GM12873 (cell line): ENCODE data around the gene ANAPC4.

Experiments used
- TF ChIP-seq, protein P1 (sequence below): IDR thresholded peaks from 2 replicates; pipeline ENCODE4 v1.5.1; 2012; ENCODE audit warnings: low read depth, mild to moderate bottlenecking, moderate library complexity, low read length, control low read depth; ENCODE audit not compliant: insufficient read depth; ENCODE audit errors: missing control alignments

The ANAPC4 gene

DNA sequence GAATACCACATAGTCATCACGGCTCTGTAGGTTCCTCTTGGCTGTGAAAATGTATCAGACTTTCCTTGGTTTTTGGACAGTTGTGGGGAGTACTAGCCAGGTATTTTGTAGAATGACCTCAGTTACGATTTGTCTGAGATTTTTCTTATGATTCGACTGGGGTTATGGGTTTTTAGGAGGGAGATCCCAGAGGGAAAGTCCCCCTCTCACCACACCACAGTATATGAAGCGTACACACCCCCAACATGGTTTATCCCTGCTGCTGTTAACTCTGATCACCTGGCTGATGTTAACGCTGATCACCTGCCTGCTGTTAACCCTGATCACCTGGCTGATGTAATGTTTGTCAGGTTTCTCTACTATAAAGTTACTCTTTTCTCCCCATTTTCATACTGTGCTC, 72.6 kb downstream of the ANAPC4 start:
- TF ChIP-seq, protein P1, sequence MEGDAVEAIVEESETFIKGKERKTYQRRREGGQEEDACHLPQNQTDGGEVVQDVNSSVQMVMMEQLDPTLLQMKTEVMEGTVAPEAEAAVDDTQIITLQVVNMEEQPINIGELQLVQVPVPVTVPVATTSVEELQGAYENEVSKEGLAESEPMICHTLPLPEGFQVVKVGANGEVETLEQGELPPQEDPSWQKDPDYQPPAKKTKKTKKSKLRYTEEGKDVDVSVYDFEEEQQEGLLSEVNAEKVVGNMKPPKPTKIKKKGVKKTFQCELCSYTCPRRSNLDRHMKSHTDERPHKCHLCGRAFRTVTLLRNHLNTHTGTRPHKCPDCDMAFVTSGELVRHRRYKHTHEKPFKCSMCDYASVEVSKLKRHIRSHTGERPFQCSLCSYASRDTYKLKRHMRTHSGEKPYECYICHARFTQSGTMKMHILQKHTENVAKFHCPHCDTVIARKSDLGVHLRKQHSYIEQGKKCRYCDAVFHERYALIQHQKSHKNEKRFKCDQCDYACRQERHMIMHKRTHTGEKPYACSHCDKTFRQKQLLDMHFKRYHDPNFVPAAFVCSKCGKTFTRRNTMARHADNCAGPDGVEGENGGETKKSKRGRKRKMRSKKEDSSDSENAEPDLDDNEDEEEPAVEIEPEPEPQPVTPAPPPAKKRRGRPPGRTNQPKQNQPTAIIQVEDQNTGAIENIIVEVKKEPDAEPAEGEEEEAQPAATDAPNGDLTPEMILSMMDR, result no peak

DNA sequence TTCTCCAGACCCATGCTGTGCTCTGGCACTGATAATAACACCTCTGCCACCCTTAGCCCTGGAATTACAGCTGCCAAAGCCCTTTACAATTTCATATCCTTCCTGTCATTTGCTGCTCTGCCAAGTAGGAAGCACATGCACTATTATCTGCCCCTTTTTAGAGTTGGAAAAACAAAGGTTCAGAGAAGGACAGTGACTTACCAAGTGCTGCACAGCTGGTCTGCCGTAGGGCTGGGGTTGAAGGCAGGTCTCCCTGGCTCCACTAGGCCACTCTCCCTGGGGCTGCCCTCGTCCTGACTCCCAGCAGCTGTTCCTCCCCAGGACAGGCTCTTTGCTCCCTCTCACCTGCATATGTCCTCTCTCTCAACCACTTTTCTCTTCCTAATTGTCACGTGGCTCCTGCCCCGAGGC, 73.4 kb downstream of the ANAPC4 start:
- TF ChIP-seq, protein P1, result no peak

DNA sequence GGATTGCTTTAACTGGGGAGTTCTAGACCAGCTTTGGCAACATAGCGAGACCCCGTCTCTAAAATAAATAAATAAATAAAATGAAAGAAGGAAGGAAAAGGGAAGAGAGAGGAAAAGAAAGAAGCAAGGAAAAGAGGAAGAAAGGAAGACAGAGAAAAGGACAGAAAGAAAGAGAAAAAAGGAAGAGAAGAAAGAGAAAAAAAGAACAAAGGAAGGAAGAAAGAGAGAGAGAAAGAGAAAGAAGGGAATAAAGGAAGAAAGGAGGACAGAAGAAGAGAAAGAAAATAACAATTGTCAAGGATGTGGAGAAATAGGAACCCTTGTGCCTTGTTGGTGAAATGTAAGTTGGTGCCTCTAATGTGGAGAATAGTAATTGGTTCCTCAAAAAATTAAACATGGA, 74.6 kb downstream of the ANAPC4 start:
- TF ChIP-seq, protein P1, result no peak

DNA sequence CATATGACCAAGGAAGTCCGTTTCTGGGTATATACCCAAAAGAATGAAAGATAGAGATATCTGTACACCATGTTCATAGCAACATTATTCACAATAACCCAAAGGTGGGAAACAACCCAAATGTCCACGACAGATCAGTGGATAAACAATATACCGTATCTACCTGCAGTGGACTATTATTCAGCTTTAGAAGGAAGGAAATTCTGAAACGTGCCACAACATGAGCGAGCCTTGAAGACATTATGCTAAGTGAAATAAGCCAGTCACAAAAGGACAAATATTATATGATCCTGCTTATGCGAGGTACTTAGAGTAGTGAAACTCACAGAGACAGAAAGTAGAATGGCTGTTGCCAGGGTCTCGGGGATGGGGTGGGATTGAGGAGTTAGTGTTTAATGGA, 75.0 kb downstream of the ANAPC4 start:
- TF ChIP-seq, protein P1, result no peak

DNA sequence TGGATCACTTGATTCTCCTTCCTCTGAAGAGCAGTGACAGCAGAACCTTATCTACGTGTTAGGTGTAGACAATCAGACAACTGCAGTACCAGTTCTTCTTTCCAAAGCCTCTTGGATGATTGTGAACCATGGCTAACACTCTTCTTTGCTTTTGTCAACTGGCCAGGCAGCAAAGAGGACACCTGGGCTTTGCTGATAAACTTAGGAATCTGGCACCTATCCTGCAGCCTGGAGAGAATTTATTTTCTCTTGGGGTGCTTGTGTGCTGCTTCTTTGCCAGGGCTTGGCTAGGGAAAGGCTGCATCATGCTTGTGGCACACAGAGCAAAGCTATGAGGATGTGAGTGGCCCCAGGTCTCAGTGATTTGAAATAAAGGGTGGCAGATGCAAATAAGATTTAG, 77.4 kb downstream of the ANAPC4 start:
- TF ChIP-seq, protein P1, result no peak

DNA sequence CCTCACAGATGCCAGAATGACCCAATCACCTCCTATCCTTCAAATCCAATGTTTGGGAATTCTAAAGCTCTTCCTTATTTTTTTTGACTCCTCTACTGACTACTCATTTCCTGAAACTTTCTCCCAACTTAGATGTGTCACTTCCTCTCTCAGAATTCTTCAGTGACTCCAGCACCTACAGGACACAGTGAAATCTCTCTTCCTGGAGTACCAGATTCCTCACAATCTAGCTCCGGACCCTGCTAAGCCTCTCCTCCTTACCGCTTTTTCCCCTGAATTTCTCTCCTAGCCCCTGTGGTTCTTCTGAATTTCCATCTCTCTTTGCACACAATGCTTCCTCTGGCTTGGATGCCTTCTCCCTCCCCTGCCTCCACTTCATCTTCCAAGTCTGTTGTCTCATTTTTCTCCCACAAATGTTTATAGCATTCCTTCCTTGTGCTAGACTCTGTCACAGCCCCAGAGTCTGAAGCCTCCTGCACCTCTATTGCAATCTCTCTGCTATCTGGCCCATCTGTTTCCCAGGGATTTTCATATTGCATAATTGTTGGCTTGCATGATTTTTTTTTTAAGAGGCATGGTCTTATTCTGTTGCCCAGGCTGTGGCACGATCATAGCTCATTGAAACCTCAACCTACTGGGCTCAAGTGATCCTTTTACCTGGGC, 80.1 kb downstream of the ANAPC4 start:
- TF ChIP-seq, protein P1, result no peak

DNA sequence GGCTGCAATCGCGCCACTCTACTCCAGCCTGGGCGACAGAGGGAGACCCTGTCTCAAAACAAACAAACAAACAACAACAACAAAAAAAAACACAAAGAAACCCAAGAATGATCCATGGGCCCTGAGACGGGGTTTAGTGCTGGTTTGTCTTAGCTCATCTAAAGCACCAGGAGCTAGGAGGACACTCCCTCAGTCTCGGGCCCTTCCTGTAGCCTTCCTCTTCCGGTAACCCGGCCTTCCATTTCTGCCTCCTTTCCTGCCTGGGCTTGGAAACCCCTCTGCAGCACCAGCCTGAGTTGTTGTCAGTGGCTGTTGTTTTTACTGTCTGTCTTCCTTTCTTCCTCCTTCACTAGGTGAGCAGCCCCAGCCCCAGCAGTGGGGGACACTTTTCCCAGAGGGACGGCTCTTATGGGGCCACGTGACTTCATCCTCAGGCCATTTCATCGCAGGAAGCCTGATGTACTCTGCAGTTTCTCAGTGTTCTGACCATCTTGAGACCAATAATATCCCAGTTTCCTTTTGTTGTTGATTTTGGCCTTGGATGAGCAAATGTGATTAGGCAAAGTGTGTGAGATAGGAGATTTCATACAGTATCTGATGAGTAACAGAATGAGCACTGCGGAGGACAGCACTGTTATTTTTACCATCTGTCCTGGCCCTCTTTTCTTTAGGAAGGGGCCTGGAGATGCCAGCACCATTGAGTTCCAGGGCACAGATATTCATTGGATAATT, 90.1 kb downstream of the ANAPC4 start:
- TF ChIP-seq, protein P1, result no peak
